ENCODE results near the gene PTP4A1.
"Not testable (repeated sequence)": the region's sequence is repeated elsewhere in the genome, so short reads cannot be mapped to it uniquely, and the experiment has no call there.

PTP4A1 gene

GRCh38 chr6:63572044-63572746, at the start of gene PTP4A1, which contains the start of gene LOC128125822:
Gene PTP4A1, plus strand, starts transcription at chr6:63572480. Its CDS starts 4,401 bp downstream, at chr6:63576881.
Gene LOC128125822, plus strand, starts transcription at chr6:63572480.
- Histone ChIP-seq H3K27me3 (no peaks in the 10 kb centered on the region), H3K9me3 (no peaks in the 10 kb centered on the region), H3K4me3 (ENCODE audit: low read depth in 1 of 2, low read length in 1 of 2) (peak within 1 kb of the TSS; percentile 87 to 91), H3K4me1 (ENCODE audit: control insufficient read depth in 1 of 2, insufficient read depth in 1 of 2, low read depth in 1 of 2, low read length in 1 of 2) (peaks cover 27 to 35% of the 10 kb centered on the region in 2 experiments), H3K36me3 (peaks cover 9% of the 10 kb centered on the region), H3K27ac (peak within 1 kb of the TSS; percentile 94)
- peak; percentile 53 for TF ChIP-seq CTCF (IDR thresholded peaks at IDR 0.05)

GRCh38 chr6:63522911-63523287, 49.4 kb upstream of the PTP4A1 start:
- H3K9me3 ChIP-seq; H3K36me3 ChIP-seq; H3K27me3 ChIP-seq; H3K4me3 ChIP-seq (ENCODE audit: low read depth in 1 of 2, low read length in 1 of 2); H3K27ac ChIP-seq: not testable (repeated sequence)
- peaks cover 10 to 19% of the 10 kb centered on the region in 2 experiments for H3K4me1 ChIP-seq (ENCODE audit: control insufficient read depth in 1 of 2, insufficient read depth in 1 of 2, low read depth in 1 of 2, low read length in 1 of 2)

GRCh38 chr6:63523630-63524029, 48.6 kb upstream of the PTP4A1 start:
- TF ChIP-seq CTCF (IDR thresholded peaks at IDR 0.05) = no peak
- no peak overlapping the region for H3K4me3 ChIP-seq (ENCODE audit: low read depth in 1 of 2, low read length in 1 of 2)

GRCh38 chr6:63525186-63525878, 46.9 kb upstream of the PTP4A1 start:
- H3K4me3 ChIP-seq (ENCODE audit: low read depth in 1 of 2, low read length in 1 of 2) = no peak overlapping the region
- no peaks in the 10 kb centered on the region for H3K4me1 ChIP-seq (ENCODE audit: control insufficient read depth in 1 of 2, insufficient read depth in 1 of 2, low read depth in 1 of 2, low read length in 1 of 2)
- no peaks in the 10 kb centered on the region for H3K27me3 ChIP-seq
- H3K9me3 ChIP-seq = no peaks in the 10 kb centered on the region
- no peak overlapping the region for H3K27ac ChIP-seq
- no peak for TF ChIP-seq CTCF (IDR thresholded peaks at IDR 0.05)
- no peaks in the 10 kb centered on the region for H3K36me3 ChIP-seq

More at GRCh38 chr6:63523630-63524029, 48.6 kb upstream of the PTP4A1 start:
- Histone ChIP-seq H3K27ac (no peak overlapping the region), H3K36me3 (no peaks in the 10 kb centered on the region), H3K27me3 (no peaks in the 10 kb centered on the region), H3K4me1 (ENCODE audit: control insufficient read depth in 1 of 2, insufficient read depth in 1 of 2, low read depth in 1 of 2, low read length in 1 of 2) (peaks cover 10 to 14% of the 10 kb centered on the region in 2 experiments), H3K9me3 (no peaks in the 10 kb centered on the region)

- Histone ChIP-seq H3K27me3 (no peaks in the 10 kb centered on the region), H3K36me3 (no peaks in the 10 kb centered on the region), H3K4me1 (ENCODE audit: control insufficient read depth in 1 of 2, insufficient read depth in 1 of 2, low read depth in 1 of 2, low read length in 1 of 2) (no peaks in the 10 kb centered on the region), H3K27ac (no peak overlapping the region), H3K4me3 (ENCODE audit: low read depth in 1 of 2, low read length in 1 of 2) (no peak overlapping the region), H3K9me3 (no peaks in the 10 kb centered on the region)
- TF ChIP-seq CTCF (IDR thresholded peaks at IDR 0.05) = no peak
These were observed 45.3 kb upstream of the PTP4A1 start for GRCh38 chr6:63526931-63527330.
